Colonic mucosa (tissue), 4 donors: ENCODE results near the gene S1PR4. TPM values are rescaled to one million over a fixed set of nuclear protein-coding genes. Genes with fewer than 3 reads are reported as not detected.

Source experiments
- DNase-seq: peaks from one replicate; pipeline ENCODE4 v3.0.0-alpha.2; 2020
- H3K27ac ChIP-seq: fragments of 200-600 bp; one replicate; pipeline ENCODE4 v1.8.0; 2021
- H3K27me3 ChIP-seq: fragments of 200-600 bp; one replicate; pipeline ENCODE4 v1.8.0; 2021
- H3K36me3 ChIP-seq: fragments of 200-600 bp; one replicate; pipeline ENCODE4 v1.8.0; 2021
- H3K4me1 ChIP-seq: fragments of 200-600 bp; one replicate; pipeline ENCODE4 v1.8.0; 2021; ENCODE audit warnings: mild to moderate bottlenecking
- H3K4me3 ChIP-seq: fragments of 200-600 bp; one replicate; pipeline ENCODE4 v1.8.0; 2021
- H3K9ac ChIP-seq, 2 donors: one replicate each; pipeline ENCODE4 v1.7.0; 2013; ENCODE audit warnings: control low read depth in 2 of 2, low read depth in 2 of 2, low read length in 2 of 2
- H3K9me3 ChIP-seq: fragments of 200-600 bp; one replicate; pipeline ENCODE4 v1.8.0; 2021
- CTCF ChIP-seq: fragments of 200-600 bp; IDR thresholded peaks from one replicate; pipeline ENCODE4 v1.8.0; 2022; ENCODE audit warnings: antibody characterized with exemption, mild to moderate bottlenecking
- intact Hi-C: fragments of 100-400 bp; cut with DNase I; formaldehyde crosslinking; loops from one replicate; pipeline ENCODE4 v1.14.1; 2022
- total RNA-seq, 2 donors: library from RNA; stranded (reverse); fragmentation: NEBNext Ultra II Directional in 1 of 2; extraction: Animal tissue kit (Norgen Biotek cat#: 25700) in 1 of 2; gene quantifications; one replicate each; pipeline ENCODE4 v1.2.1, GENCODE V29; 2021
- donor health status: healthy.
- donor health status: DM: no; HTN: no; CAD: no.
- donor health status: DM: no; HTN: no; CAD: no.

The S1PR4 gene
- total RNA-seq, 2 donors from 2014 or later, result 0.96 to 1.1 TPM

GRCh38 chr19:3208317-3209207, 30.0 kb downstream of the S1PR4 start:
- no peak overlapping the region for H3K4me3 ChIP-seq
- H3K27me3 ChIP-seq, result no peaks in the 10 kb centered on the region
- intact Hi-C loops, result no loop called here
- no peak overlapping the region for H3K27ac ChIP-seq
- peaks cover 6% of the 10 kb centered on the region for H3K36me3 ChIP-seq
- no peak for DNase-seq
- H3K4me1 ChIP-seq, result no peaks in the 10 kb centered on the region
- TF ChIP-seq CTCF, result no peak
- H3K9ac ChIP-seq, result no peak overlapping the region
- no peaks in the 10 kb centered on the region for H3K9me3 ChIP-seq

- Histone ChIP-seq H3K9me3 (no peaks in the 10 kb centered on the region), H3K36me3 (peaks cover 6% of the 10 kb centered on the region), H3K4me1 (no peaks in the 10 kb centered on the region), H3K9ac (no peak overlapping the region), H3K27me3 (no peaks in the 10 kb centered on the region), H3K4me3 (no peak overlapping the region), H3K27ac (no peak overlapping the region)
- peak; percentile 55 for TF ChIP-seq CTCF
- intact Hi-C loops, result no loop called here
- peak; percentile 68 for DNase-seq
Measured at GRCh38 chr19:3210347-3211017, 31.9 kb downstream of the S1PR4 start.

GRCh38 chr19:3211191-3211590, 32.6 kb downstream of the S1PR4 start:
- H3K9ac ChIP-seq, result no peak overlapping the region

GRCh38 chr19:3213159-3213558, 34.6 kb downstream of the S1PR4 start:
- H3K9me3 ChIP-seq, result no peaks in the 10 kb centered on the region
- no peak overlapping the region for H3K9ac ChIP-seq
- no peaks in the 10 kb centered on the region for H3K27me3 ChIP-seq
- no peak for TF ChIP-seq CTCF
- no peak overlapping the region for H3K4me3 ChIP-seq
- intact Hi-C loops, result no loop called here
- DNase-seq, result no peak
- no peaks in the 10 kb centered on the region for H3K36me3 ChIP-seq
- H3K4me1 ChIP-seq, result no peaks in the 10 kb centered on the region
- no peak overlapping the region for H3K27ac ChIP-seq

More at GRCh38 chr19:3211191-3211590, 32.6 kb downstream of the S1PR4 start:
- no peak overlapping the region for H3K27ac ChIP-seq
- H3K4me1 ChIP-seq, result no peaks in the 10 kb centered on the region
- H3K4me3 ChIP-seq, result no peak overlapping the region
- TF ChIP-seq CTCF, result no peak
- peaks cover 1% of the 10 kb centered on the region for H3K36me3 ChIP-seq
- no peak for DNase-seq
- H3K9me3 ChIP-seq, result no peaks in the 10 kb centered on the region
- intact Hi-C loops, result no loop called here
- no peaks in the 10 kb centered on the region for H3K27me3 ChIP-seq

- H3K9me3 ChIP-seq, result no peaks in the 10 kb centered on the region
- no peaks in the 10 kb centered on the region for H3K4me1 ChIP-seq
- no peak for TF ChIP-seq CTCF
- no peaks in the 10 kb centered on the region for H3K36me3 ChIP-seq
- no peak overlapping the region for H3K9ac ChIP-seq
- DNase-seq, result no peak
- H3K27me3 ChIP-seq, result no peaks in the 10 kb centered on the region
- intact Hi-C loops, result no loop called here
- no peak overlapping the region for H3K27ac ChIP-seq
- no peak overlapping the region for H3K4me3 ChIP-seq
Measured at GRCh38 chr19:3216874-3217273, 38.3 kb downstream of the S1PR4 start.
